ENCODE data around the gene FRMD4A.

- TF ChIP-seq POLR2AphosphoS5 (IDR thresholded peaks at IDR 0.05; ENCODE audit: low read depth, low read length) (no peak), TAF1 (IDR thresholded peaks at IDR 0.05; ENCODE audit: low read depth, low read length) (no peak)
These were observed 473.3 kb downstream of the FRMD4A start for GRCh38 chr10:13857451-13857850.
